VCaP (cell line): Measurements from ENCODE around the gene ENO1.
"Not testable (repeated sequence)": the region's sequence is repeated elsewhere in the genome, so short reads cannot be mapped to it uniquely, and the experiment has no call there.

Experiments
- H3K27ac ChIP-seq: fragments of 450-650 bp; 2 replicates; pipeline ENCODE4 v1.5.1; 2017
- TF ChIP-seq, protein P1 (sequence below): fragments of 450-650 bp; conservative IDR thresholded peaks from 2 replicates; pipeline ENCODE4 v1.5.1; 2017; ENCODE audit warnings: mild to moderate bottlenecking, moderate library complexity

Gene ENO1

DNA sequence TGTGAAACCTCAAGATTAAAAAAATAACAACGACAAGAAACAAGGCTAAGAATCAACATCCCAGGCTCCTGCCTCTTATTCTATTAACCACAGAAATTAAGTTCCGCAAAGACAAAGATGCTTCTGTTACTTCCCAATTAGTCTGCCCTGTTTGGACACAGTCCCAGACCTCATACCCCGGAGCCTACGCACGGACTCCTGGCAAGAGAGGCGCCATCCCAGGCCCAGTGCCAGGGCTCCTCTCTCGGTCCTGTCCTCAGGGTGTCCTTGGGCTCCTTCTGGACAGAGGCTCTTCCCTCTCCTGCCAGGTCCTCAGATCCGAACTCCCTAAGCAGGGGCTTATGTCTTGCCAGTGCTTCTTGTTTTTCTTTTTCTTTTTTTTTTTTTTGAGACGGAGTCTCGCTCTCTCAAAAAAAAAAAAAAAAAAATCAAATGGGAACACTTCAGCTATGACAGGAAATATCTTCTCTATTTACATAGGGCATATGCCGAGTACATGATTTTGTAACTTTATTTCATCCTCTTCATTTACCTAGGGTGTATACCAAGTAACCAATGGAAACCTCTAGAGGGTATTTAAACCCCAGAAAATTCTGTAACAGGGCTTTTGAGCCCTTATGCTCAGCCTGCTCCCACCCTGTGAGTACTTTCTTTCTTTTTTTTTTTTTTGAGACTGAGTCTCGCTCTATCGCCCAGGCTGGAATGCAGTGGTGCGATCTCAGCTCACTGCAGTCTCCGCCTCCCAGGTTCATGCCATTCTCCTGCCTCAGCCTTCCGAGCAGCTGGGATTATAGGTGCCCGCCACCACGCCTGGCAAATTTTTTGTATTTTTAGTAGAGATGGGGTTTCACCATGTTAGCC is 11.7 kb upstream of the ENO1 start:
- TF ChIP-seq, protein P1, sequence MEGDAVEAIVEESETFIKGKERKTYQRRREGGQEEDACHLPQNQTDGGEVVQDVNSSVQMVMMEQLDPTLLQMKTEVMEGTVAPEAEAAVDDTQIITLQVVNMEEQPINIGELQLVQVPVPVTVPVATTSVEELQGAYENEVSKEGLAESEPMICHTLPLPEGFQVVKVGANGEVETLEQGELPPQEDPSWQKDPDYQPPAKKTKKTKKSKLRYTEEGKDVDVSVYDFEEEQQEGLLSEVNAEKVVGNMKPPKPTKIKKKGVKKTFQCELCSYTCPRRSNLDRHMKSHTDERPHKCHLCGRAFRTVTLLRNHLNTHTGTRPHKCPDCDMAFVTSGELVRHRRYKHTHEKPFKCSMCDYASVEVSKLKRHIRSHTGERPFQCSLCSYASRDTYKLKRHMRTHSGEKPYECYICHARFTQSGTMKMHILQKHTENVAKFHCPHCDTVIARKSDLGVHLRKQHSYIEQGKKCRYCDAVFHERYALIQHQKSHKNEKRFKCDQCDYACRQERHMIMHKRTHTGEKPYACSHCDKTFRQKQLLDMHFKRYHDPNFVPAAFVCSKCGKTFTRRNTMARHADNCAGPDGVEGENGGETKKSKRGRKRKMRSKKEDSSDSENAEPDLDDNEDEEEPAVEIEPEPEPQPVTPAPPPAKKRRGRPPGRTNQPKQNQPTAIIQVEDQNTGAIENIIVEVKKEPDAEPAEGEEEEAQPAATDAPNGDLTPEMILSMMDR: no peak
- H3K27ac ChIP-seq: peak overlapping the region; percentile 82

DNA sequence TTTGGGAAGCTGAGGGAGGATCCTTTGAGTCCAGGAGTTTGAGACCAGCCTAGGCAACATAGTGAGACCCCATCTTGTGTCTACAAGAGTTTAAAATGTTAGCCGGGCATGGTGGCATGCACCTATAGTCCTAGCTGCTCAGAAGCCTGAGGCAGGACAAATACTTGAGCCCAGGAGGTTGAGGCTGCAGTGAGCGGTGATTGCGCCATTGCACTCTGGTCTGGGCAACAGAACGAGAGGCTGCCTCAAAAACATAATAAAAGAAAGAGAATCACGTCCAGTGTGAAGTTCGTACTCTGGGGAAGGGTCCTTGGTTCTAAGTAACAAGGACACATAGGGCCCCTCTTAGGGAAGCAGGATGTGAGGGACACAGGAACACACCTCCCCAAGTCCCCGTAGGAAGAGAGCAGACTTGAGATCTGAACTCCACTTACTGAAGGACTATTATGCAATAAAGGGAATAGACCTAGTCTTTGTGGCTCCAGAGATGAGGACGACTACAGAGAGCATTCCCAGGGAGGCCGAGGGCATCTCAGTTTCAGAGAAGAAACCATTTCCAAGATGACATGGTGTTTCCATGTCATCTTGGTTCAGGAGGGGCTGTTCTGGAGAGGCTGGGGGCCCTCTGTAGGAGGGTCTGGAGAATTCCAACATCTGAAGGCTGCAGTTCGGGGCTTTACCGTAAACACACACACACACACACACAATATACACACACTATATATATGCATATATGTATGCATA is 10.8 kb upstream of the ENO1 start:
- TF ChIP-seq, protein P1: no peak
- peak overlapping the region; percentile 82 for H3K27ac ChIP-seq

GRCh38 chr1:8886589-8886988 is 8.1 kb upstream of the ENO1 start:
- TF ChIP-seq, protein P1: no peak
- no peak overlapping the region for H3K27ac ChIP-seq

GRCh38 chr1:8886031-8886524 is 7.6 kb upstream of the ENO1 start:
- not testable (repeated sequence) for H3K27ac ChIP-seq

DNA sequence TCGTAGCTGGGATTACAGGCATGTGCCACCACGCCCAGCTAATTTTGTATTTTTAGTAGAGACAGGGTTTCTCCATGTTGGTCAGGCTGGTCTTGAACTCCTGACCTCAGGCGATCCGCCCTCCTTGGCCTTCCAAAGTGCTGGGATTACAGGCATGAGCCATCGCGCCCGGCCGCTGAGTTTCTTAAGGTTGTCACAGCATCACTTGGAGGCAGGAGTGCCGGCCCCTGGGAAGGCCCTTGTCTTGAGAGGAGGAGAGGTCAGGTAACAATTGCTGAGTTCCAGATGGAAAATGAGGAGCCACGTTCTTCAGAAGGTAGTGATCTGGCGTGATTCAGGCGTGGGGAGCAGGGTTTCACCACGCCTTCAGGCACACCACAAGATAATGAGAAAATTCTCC is 5.6 kb upstream of the ENO1 start:
- H3K27ac ChIP-seq: not testable (repeated sequence)

- H3K27ac ChIP-seq: no peak overlapping the region
- TF ChIP-seq, protein P1: no peak
Measured at GRCh38 chr1:8883491-8883890, 5.0 kb upstream of the ENO1 start.

DNA sequence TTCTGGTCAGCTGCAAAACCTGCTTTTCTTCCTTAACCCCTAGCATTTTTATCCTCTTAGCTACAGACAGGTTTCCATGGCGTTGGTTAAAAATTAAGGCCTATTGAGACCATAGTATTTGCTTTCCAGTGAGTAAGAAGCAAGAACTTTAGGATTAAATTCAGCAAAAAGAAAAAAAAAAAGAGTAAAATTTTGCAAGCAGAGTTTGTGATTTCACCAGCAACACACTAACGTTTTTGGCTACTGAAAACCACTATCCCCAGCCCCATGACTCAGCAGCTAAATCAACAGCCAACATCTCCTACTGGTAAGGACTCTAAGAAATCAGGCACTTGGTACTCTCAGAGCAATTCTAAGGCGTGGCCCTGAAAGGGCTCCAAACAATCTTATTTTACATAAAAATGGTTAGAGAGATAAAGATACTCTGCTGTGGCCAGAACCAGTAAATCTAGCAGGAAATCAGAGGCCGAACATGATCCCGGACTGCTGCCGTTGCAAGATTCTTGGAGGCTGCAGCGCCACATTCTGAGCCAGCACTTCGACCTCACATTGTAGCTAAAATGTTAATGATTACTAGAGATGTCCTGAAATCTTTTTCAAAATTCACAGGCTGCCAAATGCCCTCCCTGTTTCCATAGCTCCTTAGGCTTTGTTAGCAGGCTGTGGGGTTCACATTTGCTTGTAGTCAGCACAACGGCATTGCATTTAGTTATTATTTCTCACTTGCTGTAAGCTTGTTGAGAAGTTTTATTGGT is 1.6 kb upstream of the ENO1 start:
- TF ChIP-seq, protein P1: no peak
- peak overlapping the region; percentile 99 for H3K27ac ChIP-seq

DNA sequence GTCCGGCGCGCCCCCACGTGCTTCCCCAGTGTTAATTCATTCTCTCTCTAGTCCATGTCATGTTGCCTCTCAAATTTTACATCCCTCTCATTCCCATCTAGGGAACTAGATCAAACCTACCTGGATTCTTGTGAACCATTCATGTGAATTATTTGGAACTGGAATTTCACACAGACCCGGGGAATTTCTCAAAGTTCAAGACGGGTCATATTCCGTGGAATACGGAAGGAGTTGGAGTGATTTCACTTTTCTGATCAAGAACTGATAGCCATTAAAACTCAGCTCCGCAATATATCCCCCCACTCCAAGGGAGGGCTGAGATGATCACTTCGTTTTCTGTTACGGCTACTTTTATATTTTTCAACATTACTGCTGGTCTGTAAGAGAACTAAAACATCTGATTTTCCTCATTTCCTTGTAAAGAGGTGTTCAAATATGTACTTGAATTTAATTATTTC is 1.0 kb upstream of the ENO1 start:
- TF ChIP-seq, protein P1: no peak
- H3K27ac ChIP-seq: peak overlapping the region; percentile 99
